ENCODE data around the gene CAMSAP2.

The CAMSAP2 gene

DNA sequence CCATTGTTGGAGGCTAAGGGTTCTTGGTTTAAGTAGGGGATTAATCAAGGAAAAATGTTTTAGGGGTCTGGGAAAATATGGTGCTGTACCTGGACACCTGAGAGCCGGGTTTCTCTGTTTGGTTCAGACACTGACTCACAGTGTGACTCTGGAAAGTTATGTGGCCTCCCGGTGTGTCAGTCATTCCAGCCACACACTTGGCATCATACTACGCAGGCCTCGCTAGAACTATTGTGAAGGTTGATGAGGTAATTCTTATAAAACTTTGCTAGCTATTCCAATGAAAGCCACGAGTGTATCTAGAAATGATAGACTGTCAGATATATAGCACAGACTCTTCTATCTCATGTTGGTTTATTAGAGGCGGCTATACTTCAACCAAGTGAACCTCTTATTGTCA, 4.8 kb upstream of the CAMSAP2 start:
- Histone ChIP-seq H3K9me3 (ENCODE audit: severe bottlenecking) (no peaks in the 10 kb centered on the region), H3K27me3 (ENCODE audit: insufficient read depth, poor library complexity, severe bottlenecking) (no peaks in the 10 kb centered on the region), H3K4me3 (ENCODE audit: severe bottlenecking) (no peak overlapping the region), H3K36me3 (ENCODE audit: low read depth) (no peaks in the 10 kb centered on the region), H3K27ac (ENCODE audit: poor library complexity, severe bottlenecking) (no peak overlapping the region), H3K4me1 (ENCODE audit: insufficient read depth, poor library complexity, severe bottlenecking) (peaks cover 10% of the 10 kb centered on the region)
- no peak for ATAC-seq (ENCODE audit: low read depth)
- DNase-seq (ENCODE audit: low spot score), result no peak
- TF ChIP-seq, protein P1, sequence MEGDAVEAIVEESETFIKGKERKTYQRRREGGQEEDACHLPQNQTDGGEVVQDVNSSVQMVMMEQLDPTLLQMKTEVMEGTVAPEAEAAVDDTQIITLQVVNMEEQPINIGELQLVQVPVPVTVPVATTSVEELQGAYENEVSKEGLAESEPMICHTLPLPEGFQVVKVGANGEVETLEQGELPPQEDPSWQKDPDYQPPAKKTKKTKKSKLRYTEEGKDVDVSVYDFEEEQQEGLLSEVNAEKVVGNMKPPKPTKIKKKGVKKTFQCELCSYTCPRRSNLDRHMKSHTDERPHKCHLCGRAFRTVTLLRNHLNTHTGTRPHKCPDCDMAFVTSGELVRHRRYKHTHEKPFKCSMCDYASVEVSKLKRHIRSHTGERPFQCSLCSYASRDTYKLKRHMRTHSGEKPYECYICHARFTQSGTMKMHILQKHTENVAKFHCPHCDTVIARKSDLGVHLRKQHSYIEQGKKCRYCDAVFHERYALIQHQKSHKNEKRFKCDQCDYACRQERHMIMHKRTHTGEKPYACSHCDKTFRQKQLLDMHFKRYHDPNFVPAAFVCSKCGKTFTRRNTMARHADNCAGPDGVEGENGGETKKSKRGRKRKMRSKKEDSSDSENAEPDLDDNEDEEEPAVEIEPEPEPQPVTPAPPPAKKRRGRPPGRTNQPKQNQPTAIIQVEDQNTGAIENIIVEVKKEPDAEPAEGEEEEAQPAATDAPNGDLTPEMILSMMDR (IDR thresholded peaks at IDR 0.05; ENCODE audit: poor library complexity, severe bottlenecking), result no peak

DNA sequence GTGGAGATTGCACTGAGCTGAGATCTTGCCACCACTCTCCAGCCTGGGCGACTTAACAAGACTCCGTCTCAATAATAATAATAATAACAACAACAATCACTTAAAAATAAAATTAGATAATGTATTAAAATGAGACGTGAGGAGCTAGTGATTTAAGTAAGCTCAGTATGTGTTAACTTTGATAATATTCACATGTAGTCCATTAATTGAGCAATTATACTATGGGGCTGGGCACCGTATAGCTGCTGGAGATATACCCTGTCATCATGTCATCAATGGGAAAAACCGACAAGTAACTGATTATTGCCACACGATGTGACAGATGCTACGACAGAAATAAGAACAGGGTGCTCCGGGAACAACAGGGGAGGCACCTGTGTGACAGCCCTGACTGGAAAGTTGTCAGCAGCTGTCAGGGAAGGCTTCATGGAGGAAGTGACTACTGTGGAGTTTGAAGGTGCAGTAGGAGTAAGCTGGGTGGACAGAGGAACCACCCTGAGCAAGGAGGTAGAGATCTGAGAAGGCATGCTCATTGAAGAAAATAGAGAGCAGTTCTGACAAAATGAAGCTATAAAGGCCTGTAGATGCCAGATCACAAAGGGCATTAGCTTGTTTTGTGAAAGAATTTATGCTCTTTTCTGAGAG, 924 bp upstream of the CAMSAP2 start:
- Histone ChIP-seq H3K4me3 (ENCODE audit: severe bottlenecking) (peak overlapping the region; percentile 100), H3K27me3 (ENCODE audit: insufficient read depth, poor library complexity, severe bottlenecking) (no peaks in the 10 kb centered on the region), H3K27ac (ENCODE audit: poor library complexity, severe bottlenecking) (peak overlapping the region; percentile 97), H3K4me1 (ENCODE audit: insufficient read depth, poor library complexity, severe bottlenecking) (peaks cover 14% of the 10 kb centered on the region), H3K9me3 (ENCODE audit: severe bottlenecking) (no peaks in the 10 kb centered on the region), H3K36me3 (ENCODE audit: low read depth) (peaks cover 31% of the 10 kb centered on the region)
- no peak for ATAC-seq (ENCODE audit: low read depth)
- TF ChIP-seq, protein P1 (IDR thresholded peaks at IDR 0.05; ENCODE audit: poor library complexity, severe bottlenecking), result no peak
- no peak for DNase-seq (ENCODE audit: low spot score)

DNA sequence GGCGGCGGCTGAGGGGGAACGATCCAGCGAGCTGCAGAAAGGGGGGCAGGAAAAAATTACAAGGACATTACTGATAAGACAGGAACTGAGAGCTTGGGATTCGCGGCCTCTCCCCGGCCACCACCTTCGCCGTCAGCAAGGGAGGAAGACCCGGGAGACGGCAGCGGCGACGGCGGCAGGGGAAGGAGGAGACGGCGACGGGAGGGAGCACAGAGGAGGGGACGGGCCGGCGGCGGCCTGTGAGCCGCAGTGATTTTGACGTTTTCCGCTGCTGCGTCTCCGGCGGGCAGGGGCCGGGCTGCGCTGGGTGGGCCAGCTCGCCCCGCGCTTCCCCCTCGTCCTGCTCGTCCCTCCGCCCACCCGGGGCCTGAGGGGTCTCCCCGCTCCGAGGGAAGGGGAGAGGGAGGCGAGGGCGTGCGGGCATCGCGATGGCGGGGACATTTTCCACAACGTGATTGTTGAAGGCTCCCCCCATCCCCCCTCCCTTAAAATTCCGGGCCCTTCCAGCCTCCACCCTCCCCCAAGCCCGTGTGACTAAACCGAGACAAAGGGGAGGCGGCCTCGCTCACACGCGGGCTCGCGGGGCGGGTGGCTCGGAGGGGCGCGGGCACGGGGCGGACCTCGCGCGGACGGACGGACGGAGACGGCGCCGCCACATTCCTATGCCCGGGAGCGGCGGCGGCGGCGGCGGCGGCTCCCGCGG, 407 bp downstream of the CAMSAP2 start:
- H3K9me3 ChIP-seq (ENCODE audit: severe bottlenecking), result no peaks in the 10 kb centered on the region
- ATAC-seq (ENCODE audit: low read depth) (peak; percentile 70), DNase-seq (ENCODE audit: low spot score) (peak; percentile 74)
- peak overlapping the region; percentile 100 for H3K4me3 ChIP-seq (ENCODE audit: severe bottlenecking)
- TF ChIP-seq, protein P1 (IDR thresholded peaks at IDR 0.05; ENCODE audit: poor library complexity, severe bottlenecking), result no peak
- no peaks in the 10 kb centered on the region for H3K27me3 ChIP-seq (ENCODE audit: insufficient read depth, poor library complexity, severe bottlenecking)
- peak overlapping the region; percentile 97 for H3K27ac ChIP-seq (ENCODE audit: poor library complexity, severe bottlenecking)
- peaks cover 43% of the 10 kb centered on the region for H3K36me3 ChIP-seq (ENCODE audit: low read depth)
- H3K4me1 ChIP-seq (ENCODE audit: insufficient read depth, poor library complexity, severe bottlenecking), result peaks cover 25% of the 10 kb centered on the region

DNA sequence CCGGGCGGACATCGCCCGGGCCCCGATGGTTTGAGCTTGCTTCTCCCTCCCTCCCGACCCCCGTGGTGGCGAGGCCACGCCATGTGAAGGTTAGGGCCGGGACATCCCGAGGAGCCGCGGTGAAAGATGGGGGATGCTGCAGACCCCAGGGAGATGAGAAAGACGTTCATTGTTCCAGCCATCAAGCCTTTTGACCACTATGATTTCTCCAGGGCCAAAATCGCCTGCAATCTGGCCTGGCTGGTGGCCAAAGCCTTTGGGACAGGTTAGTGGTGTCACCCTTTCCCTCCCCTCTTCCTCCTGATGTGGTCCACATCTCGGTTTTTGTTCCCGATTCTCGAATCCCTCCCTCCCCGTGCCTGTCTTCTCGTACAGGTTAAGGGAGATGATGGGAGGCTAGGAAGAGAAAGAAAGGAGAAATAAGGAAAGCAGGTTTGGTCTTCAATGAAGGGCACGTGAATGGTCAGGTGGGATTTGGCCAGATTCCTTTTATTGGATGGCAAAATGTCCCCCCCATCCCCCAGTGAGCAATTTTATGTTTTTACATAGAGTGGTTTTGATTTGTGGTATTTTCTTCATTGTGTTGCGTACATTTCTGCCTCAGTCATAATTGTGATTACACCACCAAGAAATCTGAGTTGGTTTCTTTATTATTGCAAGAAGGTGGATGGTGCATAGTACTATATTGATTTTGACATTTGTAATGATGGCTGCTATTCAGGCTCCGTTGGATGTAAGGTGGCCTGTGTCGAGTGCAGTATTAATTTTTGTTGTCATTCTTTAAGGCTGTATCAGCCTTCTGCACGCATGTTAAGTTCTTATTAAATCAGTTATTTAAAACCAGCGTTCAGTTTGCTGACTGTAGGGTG, 1.2 kb downstream of the CAMSAP2 start:
- DNase-seq (ENCODE audit: low spot score) (no peak), ATAC-seq (ENCODE audit: low read depth) (no peak)
- Histone ChIP-seq H3K27me3 (ENCODE audit: insufficient read depth, poor library complexity, severe bottlenecking) (no peaks in the 10 kb centered on the region), H3K27ac (ENCODE audit: poor library complexity, severe bottlenecking) (peak overlapping the region; percentile 97), H3K4me3 (ENCODE audit: severe bottlenecking) (peak overlapping the region; percentile 100), H3K9me3 (ENCODE audit: severe bottlenecking) (no peaks in the 10 kb centered on the region), H3K4me1 (ENCODE audit: insufficient read depth, poor library complexity, severe bottlenecking) (peaks cover 31% of the 10 kb centered on the region), H3K36me3 (ENCODE audit: low read depth) (peaks cover 50% of the 10 kb centered on the region)
- TF ChIP-seq, protein P1 (IDR thresholded peaks at IDR 0.05; ENCODE audit: poor library complexity, severe bottlenecking), result no peak

All from RWPE2 (cell line).